GM18519 (cell line): Measurements from ENCODE around the gene PPP1R12C.

Source experiments
- ATAC-seq: cut with Tn5 transposase; IDR thresholded peaks from one replicate; pipeline ENCODE4 v1.9.1; 2021; ENCODE audit warnings: mild to moderate bottlenecking, moderate library complexity; ENCODE audit not compliant: unreplicated experiment, low FRiP score

Gene PPP1R12C

GRCh38 chr19:55092423-55093318, 24.8 kb downstream of the PPP1R12C start:
- no peak for ATAC-seq

- ATAC-seq = no peak
Observed at GRCh38 chr19:55091955-55092354, 25.5 kb downstream of the PPP1R12C start.

DNA sequence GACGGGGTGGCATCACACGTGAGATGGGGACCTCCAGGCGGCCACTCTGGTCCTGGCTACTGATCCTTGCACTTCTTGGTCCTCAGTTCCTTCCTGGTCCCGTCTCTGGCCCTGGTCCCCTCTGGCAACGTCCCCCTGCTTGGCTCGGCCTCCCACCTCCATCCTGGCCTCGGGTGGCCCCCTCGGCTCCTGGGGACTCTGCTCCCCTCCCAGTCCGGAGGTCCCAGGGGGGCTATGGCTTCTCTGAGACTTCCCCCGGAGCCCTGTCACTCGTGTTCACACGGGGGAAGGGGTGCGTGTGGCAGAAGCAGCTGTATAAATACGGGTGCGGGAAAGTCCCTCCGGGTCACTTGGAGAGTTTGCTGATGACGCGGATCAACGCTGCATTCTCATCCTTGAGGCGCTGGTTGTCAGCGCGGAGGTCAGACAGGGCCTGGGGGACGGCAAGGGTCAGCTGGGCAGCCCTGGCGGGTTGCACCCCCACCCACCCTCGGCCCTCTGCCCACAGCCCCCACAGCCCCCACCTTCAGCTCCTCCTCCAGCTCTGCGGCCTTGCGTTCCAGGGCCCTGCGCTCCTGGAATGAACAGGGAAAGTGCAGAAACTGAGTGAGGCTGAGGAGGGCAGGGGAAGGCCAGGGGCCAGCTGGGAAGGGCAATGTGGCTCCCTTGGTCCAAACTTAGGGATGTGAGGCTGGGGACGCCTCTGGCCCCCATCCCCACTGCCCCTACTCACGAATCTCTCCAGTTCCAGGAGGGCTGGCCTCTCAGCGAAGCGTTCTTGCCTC, 26.1 kb downstream of the PPP1R12C start:
- ATAC-seq = no peak

- ATAC-seq = no peak
Observed at GRCh38 chr19:55090564-55090963, 26.9 kb downstream of the PPP1R12C start.

DNA sequence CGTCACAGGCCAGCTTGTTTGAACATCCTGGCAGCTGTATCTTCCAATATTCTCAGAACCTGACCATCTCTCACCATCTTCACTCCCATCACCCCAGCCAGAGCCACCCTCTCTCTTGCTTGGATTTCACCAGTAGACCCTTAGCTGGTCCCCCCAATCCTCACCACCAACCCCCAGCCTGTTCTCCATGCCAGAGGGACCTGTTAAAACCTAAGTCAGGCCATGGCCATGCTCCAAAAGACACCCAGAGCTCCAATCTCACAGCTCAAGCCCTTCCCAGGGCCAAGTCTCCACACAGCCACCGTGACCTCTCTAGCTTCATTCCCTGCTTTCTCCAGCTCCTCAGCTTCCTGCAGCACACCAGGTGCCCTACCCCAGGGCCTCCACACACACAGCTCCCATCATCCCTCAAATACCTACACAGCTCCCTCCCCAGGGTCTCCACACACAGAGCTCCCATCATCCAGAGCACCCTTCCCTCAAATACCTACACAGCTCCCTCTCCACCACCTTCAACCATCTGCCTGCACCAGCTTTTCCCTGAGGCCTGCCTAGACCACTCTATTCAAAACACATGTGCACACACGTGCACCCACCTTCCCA, 28.0 kb downstream of the PPP1R12C start:
- ATAC-seq = no peak

- ATAC-seq = no peak
Observed at GRCh38 chr19:55088543-55089341, 28.7 kb downstream of the PPP1R12C start.

DNA sequence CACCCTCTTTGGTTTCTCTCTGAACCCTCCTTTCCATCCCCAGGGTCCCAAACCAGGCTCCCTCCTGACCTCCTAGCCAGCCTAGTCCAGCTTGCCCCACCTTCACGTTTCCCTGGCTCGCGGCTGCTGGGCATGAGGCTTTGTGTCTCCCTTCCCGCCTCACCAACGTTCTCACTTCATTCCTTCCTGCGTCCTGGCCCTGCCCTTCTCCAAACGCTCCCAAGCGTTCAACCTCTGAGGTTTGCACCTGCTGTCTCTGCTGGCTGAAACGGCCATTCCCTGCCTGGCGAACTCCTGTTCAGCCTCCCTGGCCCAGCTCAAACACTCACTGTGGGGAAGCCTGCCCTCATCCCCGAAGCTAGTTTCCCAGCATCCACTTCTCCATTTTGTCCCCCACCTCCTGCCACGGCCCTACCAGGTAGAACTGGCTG, 29.4 kb downstream of the PPP1R12C start:
- ATAC-seq = no peak

DNA sequence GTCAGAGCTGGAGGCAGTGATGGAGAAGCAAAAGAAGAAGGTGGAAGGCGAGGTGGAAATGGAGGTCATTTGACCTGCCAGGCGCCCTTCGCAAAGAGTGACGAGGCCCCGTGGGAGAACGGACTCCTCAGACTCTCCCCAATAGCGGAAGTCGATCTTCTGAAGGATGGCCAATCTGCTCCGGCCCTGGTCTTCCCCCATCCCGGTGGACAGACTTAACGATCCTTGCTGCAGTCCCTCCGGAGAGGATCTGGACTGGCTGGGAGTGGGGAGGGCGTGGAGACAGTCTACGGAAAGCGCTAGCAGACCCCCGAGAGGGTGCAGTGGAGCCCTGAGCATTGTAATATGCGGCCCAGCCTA, 29.9 kb downstream of the PPP1R12C start:
- ATAC-seq = no peak

DNA sequence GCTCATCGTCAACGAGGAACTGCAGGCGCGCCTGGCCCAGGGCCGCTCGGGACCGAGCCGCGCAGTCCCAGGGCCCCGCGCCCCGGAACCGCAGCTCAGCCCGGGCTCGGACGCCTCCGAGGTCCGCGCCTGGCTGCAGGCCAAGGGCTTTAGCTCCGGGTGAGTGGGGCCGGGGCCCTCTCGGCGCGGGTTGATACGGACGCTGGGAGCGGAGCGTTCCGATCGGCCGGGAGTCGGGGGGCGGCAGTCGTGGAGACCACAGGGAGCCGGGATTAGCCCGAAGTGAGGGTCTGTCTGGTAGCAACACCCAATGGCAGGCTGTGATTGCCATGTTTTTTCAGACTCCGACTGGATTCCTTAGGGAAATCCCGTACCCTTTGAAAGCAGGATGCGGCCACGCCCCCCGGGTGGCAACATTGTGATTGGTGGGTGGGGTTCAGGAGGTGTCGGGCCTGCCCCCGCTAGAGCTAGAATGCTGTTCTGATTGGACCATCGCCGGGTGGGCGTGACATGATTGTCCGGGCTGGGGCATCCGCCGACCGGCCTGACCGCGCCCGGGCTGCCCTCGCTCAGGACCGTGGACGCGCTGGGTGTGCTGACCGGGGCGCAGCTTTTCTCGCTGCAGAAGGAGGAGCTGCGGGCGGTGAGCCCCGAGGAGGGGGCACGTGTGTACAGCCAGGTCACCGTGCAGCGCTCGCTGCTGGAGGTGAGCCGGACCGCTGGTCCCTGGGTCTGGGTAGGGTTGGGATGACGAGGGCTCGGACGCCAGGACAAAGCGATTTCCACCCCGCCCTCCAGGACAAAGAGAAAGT, 30.5 kb downstream of the PPP1R12C start:
- no peak for ATAC-seq

DNA sequence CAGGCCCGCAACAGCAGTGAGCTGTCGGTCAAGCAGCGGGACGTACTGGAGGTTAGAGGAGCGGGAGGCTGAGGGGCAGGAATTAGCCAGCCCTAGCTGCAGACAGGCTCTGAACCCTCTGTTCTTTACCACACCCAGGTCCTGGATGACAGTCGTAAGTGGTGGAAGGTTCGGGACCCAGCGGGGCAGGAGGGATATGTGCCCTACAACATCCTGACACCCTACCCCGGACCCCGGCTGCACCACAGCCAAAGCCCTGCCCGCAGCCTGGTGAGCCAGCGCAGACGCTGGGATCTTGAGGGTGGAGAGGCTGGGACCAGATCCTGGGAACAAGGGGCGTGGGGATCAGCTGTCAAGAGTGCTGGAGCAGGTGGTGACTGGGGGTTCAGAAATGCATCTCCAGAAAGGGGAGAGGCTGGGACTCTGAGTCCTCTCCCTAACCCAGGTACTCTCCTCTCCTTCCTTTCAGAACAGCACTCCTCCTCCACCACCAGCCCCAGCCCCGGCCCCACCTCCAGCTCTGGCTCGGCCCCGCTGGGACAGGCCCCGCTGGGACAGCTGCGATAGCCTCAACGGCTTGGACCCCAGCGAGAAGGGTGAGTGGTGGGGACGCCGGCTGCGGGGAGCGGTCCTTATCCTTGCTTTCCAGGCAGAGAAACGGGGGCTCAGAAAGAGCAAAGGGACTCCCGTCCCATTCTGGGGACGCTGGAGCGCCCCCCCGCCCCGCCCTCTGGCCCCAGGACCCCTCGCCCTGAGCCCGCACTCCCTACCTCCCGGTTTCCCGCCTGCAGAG, 31.3 kb downstream of the PPP1R12C start:
- ATAC-seq = no peak

- no peak for ATAC-seq
Observed at GRCh38 chr19:55084416-55084815, 33.0 kb downstream of the PPP1R12C start.

DNA sequence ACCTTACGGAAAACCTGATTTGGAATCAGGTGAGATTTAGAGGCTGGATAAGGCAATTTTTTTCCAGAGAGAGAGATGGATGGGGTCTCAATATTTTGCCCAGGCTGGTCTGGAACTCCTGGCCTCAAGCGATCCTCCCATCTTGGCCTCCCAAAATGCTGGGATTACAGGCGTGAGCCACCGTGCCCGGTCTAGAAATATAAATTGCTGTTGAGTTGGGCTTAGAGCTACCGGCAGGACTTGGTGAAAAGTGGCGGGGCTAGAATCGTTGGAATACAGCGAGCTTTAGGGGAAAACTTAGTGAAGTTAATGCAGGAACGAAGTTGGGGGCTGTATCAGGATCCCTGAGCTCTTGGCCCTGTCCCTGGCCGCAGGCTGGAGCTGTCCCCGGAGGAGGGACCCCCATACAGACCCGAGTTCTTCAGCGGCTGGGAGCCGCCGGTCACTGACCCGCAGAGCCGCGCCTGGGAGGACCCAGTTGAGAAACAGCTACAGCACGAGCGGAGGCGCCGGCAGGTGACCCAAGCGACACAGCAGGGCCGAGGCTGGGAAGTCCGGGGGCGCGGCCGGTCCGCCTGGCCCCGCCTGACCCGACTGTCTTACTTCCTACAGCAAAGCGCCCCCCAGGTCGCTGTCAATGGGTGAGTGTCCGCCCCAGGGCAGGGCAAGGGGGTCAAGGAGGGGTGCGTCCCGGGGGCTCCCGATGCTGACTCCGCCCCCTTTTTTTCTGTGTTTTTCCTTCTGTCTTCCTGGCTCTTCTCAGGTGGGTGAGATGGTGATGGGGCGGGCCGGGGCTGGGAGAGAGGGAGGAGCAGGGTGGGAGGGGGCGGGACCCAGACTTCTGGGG, 34.2 kb downstream of the PPP1R12C start:
- no peak for ATAC-seq

- ATAC-seq = no peak
Observed at GRCh38 chr19:55082020-55082851, 35.2 kb downstream of the PPP1R12C start.

- no peak for ATAC-seq
Observed at GRCh38 chr19:55081770-55082019, 35.7 kb downstream of the PPP1R12C start.

- no peak for ATAC-seq
Observed at GRCh38 chr19:55080968-55081769, 36.3 kb downstream of the PPP1R12C start.

- ATAC-seq = no peak
Observed at GRCh38 chr19:55080121-55080967, 37.1 kb downstream of the PPP1R12C start.
